Amygdala (tissue), 56 donors: ENCODE results near the gene MRPL45.

Source experiments
- DNase-seq, 56 donors: peaks; one replicate each; lab custom pipeline; 2025; lab: John Stamatoyannopoulos, UW

The MRPL45 gene

GRCh38 chr17:38343608-38344419 lies 46.8 kb downstream of the MRPL45 start, which contains the start of gene GPR179:
Gene GPR179, minus strand, starts transcription at chr17:38343956. Its CDS starts 167 bp downstream, at chr17:38343789.
- peak in 3 of 56 donors; percentile 26 to 42 (median 28) for DNase-seq

- DNase-seq, result no peak
Observed at GRCh38 chr17:38344420-38344745, 47.4 kb downstream of the MRPL45 start.

- DNase-seq, result no peak
Observed at GRCh38 chr17:38345743-38346142, 48.8 kb downstream of the MRPL45 start.

- peak in 54 of 56 donors; percentile 16 to 92 (median 67) for DNase-seq
Observed at GRCh38 chr17:38349097-38349730, 52.2 kb downstream of the MRPL45 start.

GRCh38 chr17:38350035-38350434 lies 53.1 kb downstream of the MRPL45 start:
- no peak for DNase-seq

- DNase-seq, result peak; percentile 27 to 94 (median 84)
Observed at GRCh38 chr17:38351412-38352222, 54.6 kb downstream of the MRPL45 start, which contains the start of gene SOCS7. Gene SOCS7, plus strand, starts transcription at chr17:38351844. Its CDS starts 209 bp downstream, at chr17:38352053.

- DNase-seq, result peak in 8 of 56 donors; percentile 23 to 47 (median 30)
Observed at GRCh38 chr17:38352245-38353085, 55.5 kb downstream of the MRPL45 start.

GRCh38 chr17:38353086-38353604 lies 56.2 kb downstream of the MRPL45 start:
- DNase-seq, result no peak

GRCh38 chr17:38353668-38354067 lies 56.7 kb downstream of the MRPL45 start:
- DNase-seq, result no peak

GRCh38 chr17:38354466-38354865 lies 57.5 kb downstream of the MRPL45 start:
- DNase-seq, result peak in 1 of 56 donors; percentile 12

- no peak for DNase-seq
Observed at GRCh38 chr17:38355251-38355650, 58.3 kb downstream of the MRPL45 start.

- DNase-seq, result no peak
Observed at GRCh38 chr17:38357486-38358123, 60.6 kb downstream of the MRPL45 start.

GRCh38 chr17:38358586-38359513 lies 61.9 kb downstream of the MRPL45 start:
- DNase-seq, result peak in 4 of 56 donors; percentile 6 to 33 (median 14)

GRCh38 chr17:38361694-38362465 lies 64.9 kb downstream of the MRPL45 start:
- no peak for DNase-seq

- DNase-seq, result no peak
Observed at GRCh38 chr17:38363016-38363415, 66.0 kb downstream of the MRPL45 start.

- DNase-seq, result no peak
Observed at GRCh38 chr17:38364741-38365140, 67.8 kb downstream of the MRPL45 start.
